CD4-positive, alpha-beta T cell treated with Interleukin-4 for 4 hours (primary cell): ENCODE results near the gene MAZ.

Source experiments
- DNase-seq: peaks from one replicate; pipeline ENCODE4 v3.0.0-alpha.2; 2020

MAZ gene

DNA sequence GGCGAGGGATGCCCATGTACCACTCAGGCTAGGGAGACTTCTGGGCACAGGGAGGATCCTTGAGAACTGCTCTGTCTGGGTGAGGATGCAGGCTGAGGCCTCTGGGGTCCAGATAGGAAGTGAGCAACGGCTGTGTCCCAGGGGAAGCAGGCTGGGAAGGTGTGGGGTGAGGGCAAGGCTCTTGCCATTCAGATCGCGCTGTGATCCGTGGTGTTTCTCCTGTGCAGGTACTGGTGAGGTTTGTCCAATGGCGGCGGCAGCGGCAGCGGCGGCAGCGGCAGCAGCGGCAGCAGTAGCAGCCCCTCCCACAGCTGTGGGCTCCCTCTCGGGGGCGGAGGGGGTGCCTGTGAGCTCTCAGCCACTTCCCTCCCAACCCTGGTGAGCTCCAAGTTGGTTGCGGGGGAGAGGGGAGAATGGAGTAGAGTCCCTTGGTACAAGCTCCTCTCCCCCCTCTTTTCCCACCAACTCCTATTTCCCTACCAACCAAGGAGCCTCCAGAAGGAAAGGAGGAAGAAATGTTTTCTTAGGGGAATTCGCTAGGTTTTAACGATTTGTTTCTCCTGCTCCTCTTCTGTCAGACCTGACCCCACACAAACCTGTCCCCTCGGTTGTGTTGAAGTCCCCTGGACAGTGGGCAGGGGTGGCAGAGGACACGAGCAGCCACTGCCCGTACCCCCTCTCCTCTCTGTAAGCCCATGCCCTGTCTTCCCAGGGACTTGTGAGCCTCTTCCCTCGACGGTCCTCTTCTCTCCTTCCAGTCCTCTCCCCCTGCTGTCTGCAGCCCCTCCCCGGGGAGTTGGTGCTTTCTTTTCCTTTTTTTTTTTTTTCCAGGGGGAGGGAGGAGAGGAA, 3.7 kb downstream of the MAZ start:
- peak; percentile 50 for DNase-seq

- no peak for DNase-seq
These were observed 4.4 kb downstream of the MAZ start for GRCh38 chr16:29810699-29811169.

GRCh38 chr16:29811170-29811895, 5.0 kb downstream of the MAZ start:
- DNase-seq: peak; percentile 71

GRCh38 chr16:29811896-29812665, 5.8 kb downstream of the MAZ start, which contains the start of gene PRRT2:
Gene PRRT2 (plus strand): TSS chr16:29812193. CDS start chr16:29813055, 862 bp downstream.
- peak; percentile 53 for DNase-seq

GRCh38 chr16:29812754-29813643, 6.7 kb downstream of the MAZ start:
- no peak for DNase-seq

DNA sequence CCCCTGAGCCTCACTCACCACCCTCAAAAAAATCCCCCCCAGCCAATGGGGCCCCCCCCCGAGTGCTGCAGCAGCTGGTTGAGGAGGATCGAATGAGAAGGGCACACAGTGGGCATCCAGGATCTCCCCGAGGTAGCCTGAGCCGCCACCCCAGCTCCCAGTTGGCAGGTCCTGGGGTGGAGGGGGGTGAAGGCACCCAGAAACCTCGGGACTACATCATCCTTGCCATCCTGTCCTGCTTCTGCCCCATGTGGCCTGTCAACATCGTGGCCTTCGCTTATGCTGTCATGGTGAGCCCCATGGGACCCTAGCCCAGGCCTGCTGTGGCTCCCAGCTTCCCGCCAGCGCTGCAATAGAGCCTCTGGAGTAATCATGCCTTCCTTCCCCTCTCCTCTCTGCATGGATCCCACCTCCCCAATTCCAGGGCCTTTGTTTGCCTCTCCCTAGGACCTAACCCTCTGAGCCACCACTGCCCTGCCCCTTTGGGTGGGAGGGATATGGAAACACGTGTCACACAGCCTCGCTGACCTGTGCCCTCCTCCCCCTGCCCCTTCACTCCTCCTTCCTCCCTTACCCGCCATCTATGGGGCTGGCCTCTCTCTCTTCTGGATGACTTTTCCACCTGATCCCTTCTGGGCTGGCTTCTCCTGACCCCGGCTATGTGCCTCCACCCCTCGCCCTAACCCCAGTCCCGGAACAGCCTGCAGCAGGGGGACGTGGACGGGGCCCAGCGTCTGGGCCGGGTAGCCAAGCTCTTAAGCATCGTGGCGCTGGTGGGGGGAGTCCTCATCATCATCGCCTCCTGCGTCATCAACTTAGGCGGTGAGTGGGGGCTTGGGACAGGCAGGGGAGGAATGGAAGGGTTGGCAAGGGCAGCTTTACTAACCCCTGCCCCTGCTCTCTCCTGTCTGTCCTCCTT, 7.6 kb downstream of the MAZ start:
- DNase-seq: no peak

GRCh38 chr16:29814592-29814991, 8.3 kb downstream of the MAZ start:
- DNase-seq: no peak

DNA sequence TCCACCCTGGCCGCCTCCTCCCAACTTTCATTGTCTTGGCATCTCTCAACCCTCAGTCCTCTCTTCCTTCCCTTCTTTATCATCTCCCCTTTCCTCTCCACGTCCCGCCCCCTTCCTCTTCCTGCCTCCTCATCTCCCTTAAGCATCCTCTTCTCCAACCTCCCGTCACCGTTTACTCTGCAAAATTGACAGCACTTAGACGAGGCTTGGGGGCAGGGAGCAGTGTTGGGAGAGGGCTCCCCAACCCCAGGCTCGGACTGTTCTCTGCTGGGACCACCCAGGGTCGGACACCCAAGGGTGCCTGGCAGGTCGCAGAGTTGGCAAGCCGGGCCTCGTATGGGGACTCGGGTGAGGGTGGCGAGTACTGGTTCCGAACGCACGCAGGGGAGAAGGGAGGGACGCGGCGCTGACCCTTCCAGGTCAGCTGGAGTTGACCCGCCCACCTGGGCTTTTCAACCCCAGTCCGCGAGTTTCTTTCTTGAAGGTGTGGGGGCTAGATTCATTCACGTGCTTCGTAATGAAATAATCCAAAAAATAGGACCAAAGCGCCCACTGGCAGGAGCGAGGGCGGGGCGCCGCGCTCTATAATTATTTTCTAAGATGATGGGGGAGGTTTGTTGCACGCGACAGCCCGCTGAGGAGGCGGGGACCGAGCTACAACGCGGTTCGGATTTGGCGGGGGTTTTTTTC, 8.8 kb downstream of the MAZ start:
- DNase-seq: no peak

DNA sequence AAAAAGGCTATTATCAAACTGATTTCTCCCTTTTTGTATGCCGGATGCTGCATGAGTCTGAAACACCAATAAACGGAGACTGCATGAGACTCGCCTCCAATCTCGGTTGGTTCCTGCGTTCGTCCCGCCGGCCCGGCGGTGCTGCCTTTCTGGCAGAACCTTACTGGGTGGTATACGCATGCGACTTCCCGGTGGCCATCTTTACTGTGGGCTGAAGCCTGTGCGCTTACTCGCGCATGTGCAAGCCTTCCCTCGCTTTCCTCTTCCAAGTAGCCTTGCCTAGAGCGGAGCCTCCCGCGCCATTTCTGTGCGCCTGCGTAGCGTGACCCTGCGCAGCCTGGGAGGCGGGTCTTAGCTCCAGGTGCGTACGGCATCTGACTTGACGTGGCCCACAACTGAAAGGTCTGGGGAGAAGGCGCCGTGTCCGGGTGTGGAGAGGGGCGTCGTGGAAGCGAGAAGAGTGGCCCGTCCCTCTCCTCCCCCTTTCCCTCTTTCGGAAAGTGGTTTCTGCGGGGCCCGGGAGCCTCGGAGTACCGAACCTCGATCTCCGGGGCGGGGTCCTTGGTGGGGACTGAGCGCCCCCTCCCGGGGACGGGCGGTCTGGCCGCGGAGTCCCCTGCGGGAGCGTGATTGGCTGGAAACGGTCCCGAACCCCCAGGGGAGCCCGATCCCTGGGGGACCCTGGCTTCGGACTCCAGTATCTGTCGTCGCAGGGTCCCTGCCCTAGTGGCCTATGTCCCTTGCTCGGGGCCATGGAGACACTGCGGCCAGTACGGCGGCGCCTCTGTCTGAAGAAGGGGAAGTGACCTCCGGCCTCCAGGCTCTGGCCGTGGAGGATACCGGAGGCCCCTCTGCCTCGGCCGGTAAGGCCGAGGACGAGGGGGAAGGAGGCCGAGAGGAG, 9.7 kb downstream of the MAZ start, which contains the start of gene PAGR1:
Gene PAGR1 (plus strand): TSS at position 360 of the 901 bp plus-strand sequence. CDS start 374 bp downstream, at position 734.
- peak; percentile 100 for DNase-seq

- peak; percentile 33 for DNase-seq
These were observed 10.5 kb downstream of the MAZ start for GRCh38 chr16:29816694-29817441.

GRCh38 chr16:29818082-29818481, 11.8 kb downstream of the MAZ start:
- no peak for DNase-seq

- DNase-seq: no peak
These were observed 13.2 kb downstream of the MAZ start for GRCh38 chr16:29819506-29819905.

- peak; percentile 54 for DNase-seq
These were observed 14.0 kb downstream of the MAZ start, which contains the start of gene MVP for GRCh38 chr16:29820271-29820701. Gene MVP (plus strand): TSS chr16:29820462. CDS start chr16:29830550, 10,088 bp downstream.

DNA sequence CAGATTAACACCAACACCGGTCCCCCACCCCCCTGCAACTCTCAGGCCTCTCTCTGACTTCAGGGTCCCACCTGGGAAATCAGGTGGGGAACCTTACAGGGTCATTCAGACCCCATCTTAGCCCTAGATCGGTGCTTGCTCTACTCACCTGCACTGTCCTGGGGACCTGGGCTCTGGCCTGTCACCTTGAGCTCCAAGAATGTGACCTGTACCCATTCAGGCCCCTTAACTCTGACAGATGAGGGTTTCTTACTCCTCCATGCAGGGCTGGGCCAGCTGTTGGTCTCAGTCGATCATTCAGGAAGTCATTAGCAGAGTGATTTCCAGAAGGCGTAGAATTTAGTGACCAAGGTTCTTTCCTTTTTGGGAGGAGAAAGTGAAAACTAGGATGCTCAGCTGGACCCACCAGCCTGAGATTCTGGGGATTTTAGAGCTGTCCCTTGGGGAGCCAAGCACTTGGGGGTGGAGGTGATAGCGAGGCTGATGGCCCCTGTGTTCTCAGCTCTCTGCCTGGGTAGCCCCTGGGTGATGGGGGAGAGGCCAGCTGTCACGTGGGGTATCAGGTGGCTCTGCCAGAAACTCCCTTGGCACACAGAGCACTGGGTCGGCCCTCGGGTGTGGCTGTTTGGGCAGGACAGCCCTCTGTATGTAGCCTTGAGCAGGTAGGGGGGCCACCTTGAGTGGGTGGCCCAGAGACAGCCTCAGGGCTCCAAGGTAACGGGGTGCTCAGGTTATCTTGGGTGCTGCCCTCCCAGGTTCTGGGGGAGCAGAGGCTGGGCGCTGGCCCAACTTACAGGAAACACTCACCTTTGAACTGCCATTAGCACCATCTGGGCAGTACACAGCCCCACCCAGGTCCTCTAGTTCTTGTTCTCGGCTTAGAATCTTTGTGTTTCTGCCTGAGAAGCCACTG, 14.7 kb downstream of the MAZ start:
- DNase-seq: peak; percentile 73

GRCh38 chr16:29821643-29822115, 15.3 kb downstream of the MAZ start:
- no peak for DNase-seq

DNA sequence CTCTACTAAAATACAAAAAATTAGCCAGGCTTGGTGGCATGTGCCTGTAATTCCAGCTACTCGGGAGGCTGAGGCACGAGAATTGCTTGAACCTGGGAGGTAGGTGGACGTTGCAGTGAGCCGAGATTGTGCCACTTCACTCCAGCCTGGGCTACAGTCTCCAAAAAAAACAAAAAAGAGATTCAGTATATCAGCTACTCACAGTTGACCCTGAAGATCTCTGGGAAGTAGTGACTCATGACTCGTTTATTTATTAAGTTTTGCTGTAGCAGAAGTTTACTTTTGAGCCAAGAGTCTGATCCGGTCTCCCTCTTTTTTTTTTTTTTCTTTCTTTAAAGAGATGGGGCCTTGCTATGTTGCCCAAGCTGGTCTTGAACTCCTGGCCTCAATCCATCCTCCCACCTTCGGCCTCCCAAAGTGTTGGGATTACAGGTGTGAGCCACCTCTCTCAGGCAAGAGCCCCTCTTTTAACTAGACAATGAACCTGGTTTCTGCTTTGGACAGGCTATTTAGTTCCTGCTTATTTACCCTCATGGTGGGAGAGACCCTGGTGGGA, 18.3 kb downstream of the MAZ start:
- no peak for DNase-seq
